ENCODE data around the gene NTMT1. TPM values are rescaled to one million over a fixed set of nuclear protein-coding genes. Genes with fewer than 3 reads are reported as not detected.

The NTMT1 gene
- total and polyA plus RNA-seq, 9 of the 15 experiments (the other 6 are each of a cell fraction or from before 2014, with no cell fraction given) = 42.1 to 116 (median 74.7) TPM

- H3K4me1 ChIP-seq (replicated peaks in 1 of 2; ENCODE audit: control insufficient read depth in 2 of 2, insufficient read depth in 2 of 2, low read length in 2 of 2) = peaks cover 20 to 36% of the 10 kb centered on the region in 2 experiments
- intact Hi-C loops (cut with micrococcal nuclease) (loop anchor here (10.0 kb wide), 1 partner anchor 191 kb away; no protein-coding TSS in a partner anchor), in situ Hi-C loops (cut with MboI) (no loop called here)
- H3K4me2 ChIP-seq (ENCODE audit: insufficient read depth, low read length) = peak overlapping the region; percentile 22
- peak; percentile 51 to 91 (median 62) for DNase-seq (ENCODE audit: extremely low read depth in 1 of 4, low spot score in 3 of 4)
- no TSS peak for BruUV-seq (replicated peaks)
- no peaks in the 10 kb centered on the region for H4K20me1 ChIP-seq (replicated peaks; ENCODE audit: control insufficient read depth, insufficient read depth, low read length)
- H2AFZ ChIP-seq (ENCODE audit: low read depth, low read length) = peak overlapping the region; percentile 81
- H3K36me3 ChIP-seq (ENCODE audit: control insufficient read depth, insufficient read depth, low read length) = no peaks in the 10 kb centered on the region
- ChIA-PET POLR2A (interaction anchor here (0.6 to 1.0 kb wide), 7 partner anchors 10 to 419 kb away, joined by 3 to 5 read pairs (median 3); no protein-coding TSS in a partner anchor), CTCF (ENCODE audit: low intra/inter-chr PET ratio) (no interaction called here)
- H3K9ac ChIP-seq (ENCODE audit: insufficient read depth in 1 of 2, low read depth in 2 of 2, low read length in 2 of 2) = peak overlapping the region in 1 of 2 experiments; percentile 73; a peak in 2 of 4 replicates
- WGBS (ENCODE audit: insufficient coverage, low coverage, missing lambda C conversion rate) = 5% methylated on average over 6 of the region's 6 CpGs
- H3K9me1 ChIP-seq (ENCODE audit: control insufficient read depth, insufficient read depth, low read length) = no peaks in the 10 kb centered on the region
- no peaks in the 10 kb centered on the region for H3K27me3 ChIP-seq (ENCODE audit: control insufficient read depth in 2 of 2, insufficient read depth in 2 of 2, low read length in 2 of 2)
- no peaks in the 10 kb centered on the region for H3K79me2 ChIP-seq (ENCODE audit: control insufficient read depth, insufficient read depth, low read length)
- H3K4me3 ChIP-seq = no peak overlapping the region
- H3K9me3 ChIP-seq (replicated peaks; ENCODE audit: control insufficient read depth, insufficient read depth, low read depth, low read length) = no peaks in the 10 kb centered on the region
- ATAC-seq = peak; percentile 94
- H3K27ac ChIP-seq (ENCODE audit: extremely low read depth, low read depth, low read length) = peak overlapping the region; percentile 78
- peak; percentile 93 for FAIRE-seq
- TF ChIP-seq POLR2G (IDR thresholded peaks at IDR 0.05; ENCODE audit: low read depth, low read length) (no peak), ZNF140 (CRISPR knock-in tag; IDR thresholded peaks at IDR 0.05) (no peak), PHF20 (IDR thresholded peaks at IDR 0.05; ENCODE audit: partially characterized antibody) (peak; percentile 34), DLX4 (CRISPR knock-in tag; IDR thresholded peaks at IDR 0.05) (no peak), ZNF280B (CRISPR knock-in tag; IDR thresholded peaks at IDR 0.05) (no peak), ZMIZ1 (IDR thresholded peaks at IDR 0.05; ENCODE audit: low read depth in 2 of 2, low read length in 2 of 2) (peak in 1 of 2 experiments; percentile 56; a peak in 1 of 4 replicates), BDP1 (IDR thresholded peaks at IDR 0.05; ENCODE audit: insufficient read depth, insufficient read length) (no peak), YBX1 (IDR thresholded peaks at IDR 0.05) (no peak), CXXC5 (CRISPR knock-in tag; IDR thresholded peaks at IDR 0.05) (peak; percentile 72), MTA2 (IDR thresholded peaks at IDR 0.05; ENCODE audit: low read depth) (peak; percentile 82), RNF2 (IDR thresholded peaks at IDR 0.05) (peak; percentile 88), MYNN (IDR thresholded peaks at IDR 0.05) (0 out of 2 replicates have a peak, but pooled peaks have one; percentile 46), MYNN (CRISPR knock-in tag; IDR thresholded peaks at IDR 0.05) (no peak), MTA1 (IDR thresholded peaks at IDR 0.05; ENCODE audit: borderline replicate concordance) (no peak), ZNF282 (CRISPR knock-in tag; IDR thresholded peaks at IDR 0.05) (no peak), RHOXF2B (CRISPR knock-in tag; conservative IDR thresholded peaks at IDR 0.05) (peak; percentile 86; the same call in 1 of the 2 replicates), DDX20 (tag; IDR thresholded peaks at IDR 0.05; ENCODE audit: low read depth) (peak; percentile 88)
Observed at GRCh38 chr9:129595903-129596540, 29.9 kb upstream of the NTMT1 start.

Data from K562 (cell line).